Transverse colon (tissue), 4 donors: ENCODE data around the gene NCBP3. TPM values are rescaled to one million over a fixed set of nuclear protein-coding genes. Genes with fewer than 3 reads are reported as not detected.
"Not testable (repeated sequence)": the region's sequence is repeated elsewhere in the genome, so short reads cannot be mapped to it uniquely, and the experiment has no call there.

Experiments
- DNase-seq: peaks from one replicate; pipeline ENCODE4 v3.0.0-alpha.2; 2019
- H3K27ac ChIP-seq, 4 donors: fragments of 200-600 bp; sonication (generic); 2 replicates each; pipeline ENCODE4 v1.5.1; 2016 to 2018; ENCODE audit warnings: inconsistent platforms in 4 of 4
- H3K27me3 ChIP-seq: fragments of 200-600 bp; sonication (generic); 2 replicates; pipeline ENCODE4 v1.5.1; 2017; ENCODE audit warnings: inconsistent platforms
- H3K36me3 ChIP-seq, 4 donors: fragments of 200-600 bp; sonication (generic); 2 replicates each; pipeline ENCODE4 v1.5.1; 2017 to 2019; ENCODE audit warnings: inconsistent platforms in 4 of 4
- H3K4me1 ChIP-seq, 4 donors: fragments of 200-600 bp; sonication (generic); 2 replicates each; pipeline ENCODE4 v1.5.1; 2017 to 2020; ENCODE audit warnings: inconsistent platforms in 4 of 4
- H3K4me3 ChIP-seq, 4 donors: fragments of 200-600 bp; sonication (generic); 1 replicate in 1 of 4; 2 replicates in 3 of 4; pipeline versions ENCODE4 v1.5.1 to v1.6.1; 2017 to 2019; ENCODE audit warnings: inconsistent platforms in 4 of 4
- H3K9me3 ChIP-seq, 2 donors: fragments of 200-600 bp; sonication (generic); 2 replicates each; pipeline ENCODE4 v1.5.1; 2017 to 2019; ENCODE audit warnings: inconsistent platforms in 2 of 2
- EP300 ChIP-seq: sonication (generic); formaldehyde crosslinking; IDR thresholded peaks from one replicate; pipeline ENCODE4 v1.6.1; 2017; ENCODE audit warnings: antibody characterized with exemption, low read depth
- POLR2A ChIP-seq: fragments of 450-650 bp; IDR thresholded peaks from one replicate; pipeline ENCODE4 v1.6.1; 2016; ENCODE audit warnings: antibody characterized with exemption, mild to moderate bottlenecking, moderate library complexity
- POLR2AphosphoS5 ChIP-seq, 3 donors: sonication (generic); formaldehyde crosslinking; IDR thresholded peaks; one replicate each; pipeline ENCODE4 v1.6.1; 2016; ENCODE audit warnings: antibody characterized with exemption in 3 of 3
- WGBS, 2 donors: methylation state at CpG; one replicate each; pipeline ENCODE4 v1.1.5; 2018; ENCODE audit warnings: low coverage in 1 of 2; 5-methylcytosine and 5-hydroxymethylcytosine counted together
- in situ Hi-C, 4 donors: fragments of 200-750 bp; cut with MboI; loops; one replicate each; pipeline versions ENCODE4 v1.15.0 to v1.15.1; 2017; ENCODE audit warnings: low sequenced_read_pairs in 3 of 4, low pct_ligation_motif_present in 1 of 4, low pct_unique_long_range_greater_than_20kb in 1 of 4
- intact Hi-C: fragments of 100-400 bp; cut with DNase I; formaldehyde crosslinking; loops from one replicate; pipeline ENCODE4 v1.15.1; 2023; ENCODE audit warnings: low total_unique reads
- total RNA-seq, 4 donors: library from RNA; depleted of rRNA; stranded (reverse); fragments of >200 nt; gene quantifications; one replicate each; pipeline ENCODE4 v1.1.0, GENCODE V29; 2016
- TF ChIP-seq, protein P1 (sequence below), 5 experiments: fragments of 200-600 bp in 3 of 5; fragments of 450-650 bp in 2 of 5; sonication (generic) in 3 of 5; IDR thresholded peaks; 1 replicate in 2 of 5; 2 replicates in 3 of 5; pipeline ENCODE4 v1.5.1; 2016 to 2017; ENCODE audit warnings: antibody characterized with exemption in 5 of 5, inconsistent platforms in 3 of 5, mild to moderate bottlenecking in 2 of 5, moderate library complexity in 1 of 5

NCBP3 gene
- total RNA-seq, 4 donors from 2014 or later: 28.9 to 55.6 (median 45.8) TPM

DNA sequence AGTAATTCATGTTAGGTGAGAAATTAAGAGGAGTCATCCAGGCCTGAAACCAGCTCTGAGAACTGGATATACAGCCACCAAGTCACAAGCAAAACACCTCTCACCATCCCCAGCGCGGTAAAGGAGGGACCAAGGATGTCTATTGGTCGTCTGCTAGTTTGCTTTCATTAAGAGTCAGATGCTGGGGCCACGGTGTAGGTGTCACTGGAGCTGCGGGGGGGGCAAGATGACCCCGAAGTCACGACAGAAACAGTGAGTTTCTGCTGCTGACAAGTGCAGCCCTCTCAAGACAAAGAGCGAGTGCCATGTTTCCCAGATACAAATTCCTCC is 790 bp downstream of the NCBP3 start:
- Histone ChIP-seq H3K36me3 (peaks cover 0 to 6% (median under 1%) of the 10 kb centered on the region in 4 donors), H3K4me3 (peak overlapping the region; percentile 73 to 99 (median 89)), H3K9me3 (no peaks in the 10 kb centered on the region), H3K27ac (peak overlapping the region; percentile 85 to 97 (median 93)), H3K27me3 (no peaks in the 10 kb centered on the region), H3K4me1 (peaks cover 0 to 25% (median 13%) of the 10 kb centered on the region in 4 donors)
- in situ Hi-C loops (loop anchor here in 2 of 4 donors (25.0 kb wide), 1 partner anchor 108 kb away; no protein-coding TSS in a partner anchor), intact Hi-C loops (no loop called here)
- 5% methylated on average over 7 of the region's 8 CpGs; no CpG with 5 or more reads in 1 of the 2 donors for WGBS, 2 donors
- TF ChIP-seq POLR2A (no peak), EP300 (no peak), POLR2AphosphoS5 (IDR thresholded peaks at IDR 0.05) (no peak)
- TF ChIP-seq, protein P1, sequence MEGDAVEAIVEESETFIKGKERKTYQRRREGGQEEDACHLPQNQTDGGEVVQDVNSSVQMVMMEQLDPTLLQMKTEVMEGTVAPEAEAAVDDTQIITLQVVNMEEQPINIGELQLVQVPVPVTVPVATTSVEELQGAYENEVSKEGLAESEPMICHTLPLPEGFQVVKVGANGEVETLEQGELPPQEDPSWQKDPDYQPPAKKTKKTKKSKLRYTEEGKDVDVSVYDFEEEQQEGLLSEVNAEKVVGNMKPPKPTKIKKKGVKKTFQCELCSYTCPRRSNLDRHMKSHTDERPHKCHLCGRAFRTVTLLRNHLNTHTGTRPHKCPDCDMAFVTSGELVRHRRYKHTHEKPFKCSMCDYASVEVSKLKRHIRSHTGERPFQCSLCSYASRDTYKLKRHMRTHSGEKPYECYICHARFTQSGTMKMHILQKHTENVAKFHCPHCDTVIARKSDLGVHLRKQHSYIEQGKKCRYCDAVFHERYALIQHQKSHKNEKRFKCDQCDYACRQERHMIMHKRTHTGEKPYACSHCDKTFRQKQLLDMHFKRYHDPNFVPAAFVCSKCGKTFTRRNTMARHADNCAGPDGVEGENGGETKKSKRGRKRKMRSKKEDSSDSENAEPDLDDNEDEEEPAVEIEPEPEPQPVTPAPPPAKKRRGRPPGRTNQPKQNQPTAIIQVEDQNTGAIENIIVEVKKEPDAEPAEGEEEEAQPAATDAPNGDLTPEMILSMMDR (IDR thresholded peaks at IDR 0.05): no peak
- peak; percentile 24 for DNase-seq

- in situ Hi-C loops: loop anchor here in 2 of 4 donors (25.0 kb wide), 1 partner anchor 107 kb away; no protein-coding TSS in a partner anchor
- Histone ChIP-seq H3K4me1 (peaks cover 0 to 25% (median 13%) of the 10 kb centered on the region in 4 donors), H3K36me3 (peaks cover 0 to 13% (median 3%) of the 10 kb centered on the region in 4 donors), H3K27ac (peak overlapping the region in 1 of 4 donors; percentile 15)
- H3K9me3 ChIP-seq, H3K27me3 ChIP-seq, DNase-seq, intact Hi-C loops, H3K4me3 ChIP-seq: not testable (repeated sequence)
- 89 to 95% methylated on average over 14 to 19 of the region's 19 CpGs for WGBS, 2 donors
Measured at GRCh38 chr17:3844556-3844955, 1.5 kb downstream of the NCBP3 start.

- peaks cover 0 to 14% (median 4%) of the 10 kb centered on the region in 4 donors for H3K36me3 ChIP-seq
- H3K9me3 ChIP-seq: no peaks in the 10 kb centered on the region
- in situ Hi-C loops: loop anchor here in 2 of 4 donors (25.0 kb wide), 1 partner anchor 107 kb away; no protein-coding TSS in a partner anchor
- intact Hi-C loops: no loop called here
- peak; percentile 62 for DNase-seq
- WGBS, 2 donors: 0 to 23% methylated on average over 1 to 3 of the region's 3 CpGs
- H3K27me3 ChIP-seq: no peaks in the 10 kb centered on the region
- peaks cover under 1 to 28% (median 13%) of the 10 kb centered on the region in 4 donors for H3K4me1 ChIP-seq
- no peak for TF ChIP-seq POLR2A
- TF ChIP-seq, protein P1 (IDR thresholded peaks at IDR 0.05): peak; percentile 44 to 65 (median 48)
- no peak overlapping the region for H3K4me3 ChIP-seq
- H3K27ac ChIP-seq: peak overlapping the region in 1 of 4 donors; percentile 15
Measured at GRCh38 chr17:3843935-3844516, 2.0 kb downstream of the NCBP3 start.

DNA sequence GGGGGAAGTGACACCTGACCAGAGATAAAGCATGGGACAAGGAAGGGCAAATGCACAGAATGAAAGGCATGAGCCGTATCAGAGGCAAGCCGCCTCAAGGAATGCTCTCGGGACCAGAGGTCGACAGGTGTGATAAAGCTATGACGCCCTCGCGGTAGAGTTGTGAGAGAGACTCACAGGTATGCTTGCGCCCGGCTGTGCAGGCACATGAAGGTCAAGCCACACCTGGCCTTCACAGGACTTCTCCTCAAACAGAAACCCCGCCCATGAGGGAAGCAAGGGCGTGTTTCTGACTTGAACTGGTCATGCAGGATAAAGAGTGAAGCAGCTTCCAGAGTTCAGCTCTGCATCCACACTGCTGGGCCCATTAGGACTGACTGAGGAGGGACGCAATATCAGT is 7.8 kb downstream of the NCBP3 start:
- WGBS, 2 donors: 52 to 69% methylated on average over 6 to 12 of the region's 12 CpGs
- TF ChIP-seq, protein P1 (IDR thresholded peaks at IDR 0.05): no peak
- peak; percentile 36 for TF ChIP-seq POLR2A
- TF ChIP-seq POLR2AphosphoS5 (IDR thresholded peaks at IDR 0.05): peak in 2 of 3 donors; percentile 63 to 84
- peaks cover 7 to 15% (median 12%) of the 10 kb centered on the region in 4 donors for H3K4me1 ChIP-seq
- H3K36me3 ChIP-seq: peaks cover 0 to 23% (median 9%) of the 10 kb centered on the region in 4 donors
- in situ Hi-C loops (loop anchor here in 2 of 4 donors (25.0 kb wide), 1 partner anchor 101 kb away; no protein-coding TSS in a partner anchor), intact Hi-C loops (no loop called here)
- peak overlapping the region; percentile 52 to 77 (median 70) for H3K27ac ChIP-seq
- peak; percentile 91 for DNase-seq
- H3K27me3 ChIP-seq: no peaks in the 10 kb centered on the region
- H3K9me3 ChIP-seq: no peaks in the 10 kb centered on the region
- H3K4me3 ChIP-seq: no peak overlapping the region
